ENCODE results near the gene MCTS1. TPM values are rescaled to one million over a fixed set of nuclear protein-coding genes. Genes with fewer than 3 reads are reported as not detected.
"Not testable (repeated sequence)": the region's sequence is repeated elsewhere in the genome, so short reads cannot be mapped to it uniquely, and the experiment has no call there.

Gene MCTS1, protein sequence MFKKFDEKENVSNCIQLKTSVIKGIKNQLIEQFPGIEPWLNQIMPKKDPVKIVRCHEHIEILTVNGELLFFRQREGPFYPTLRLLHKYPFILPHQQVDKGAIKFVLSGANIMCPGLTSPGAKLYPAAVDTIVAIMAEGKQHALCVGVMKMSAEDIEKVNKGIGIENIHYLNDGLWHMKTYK
- 10 to 100 TPM; 47.7 to 57.8 (median 57.4) TPM for polyA plus RNA-seq (ENCODE audit: insufficient read length in 3 of 3)
- long read RNA-seq, donor 1, transcript MCTS1-202 (6 exons, 1,018 nt) = major isoform, 37 of 74 reads
- long read RNA-seq, donor 1, partial matches to known transcripts = 0 of 74 reads
- long read RNA-seq, donor 1, other reads (novel, unspliced or antisense) = 37 of 74 reads
- long read RNA-seq, donor 2, transcript MCTS1-202 (6 exons, 1,018 nt) = major isoform, 48 of 91 reads
- long read RNA-seq, donor 2, partial matches to known transcripts = 0 of 91 reads
- long read RNA-seq, donor 2, other reads (novel, unspliced or antisense) = 42 of 91 reads
- long read RNA-seq, donor 3, transcript MCTS1-202 (6 exons, 1,018 nt) = major isoform, 33 of 38 reads
- long read RNA-seq, donor 3, partial matches to known transcripts = 0 of 38 reads
- long read RNA-seq, donor 3, other reads (novel, unspliced or antisense) = 0 of 38 reads
- long read RNA-seq, donor 4, transcript MCTS1-204 (2 exons, 398 nt) = minor isoform, 5 of 113 reads
- long read RNA-seq, donor 4, transcript MCTS1-202 (6 exons, 1,018 nt) = major isoform, 45 of 113 reads
- long read RNA-seq, donor 4, partial matches to known transcripts = 63 of 113 reads
- long read RNA-seq, donor 4, other reads (novel, unspliced or antisense) = 0 of 113 reads
- long read RNA-seq, donor 5, transcript MCTS1-202 (6 exons, 1,018 nt) = major isoform, 29 of 29 reads
- long read RNA-seq, donor 5, partial matches to known transcripts = 0 of 29 reads
- long read RNA-seq, donor 5, other reads (novel, unspliced or antisense) = 0 of 29 reads
- long read RNA-seq, donor 6, transcript MCTS1-202 (6 exons, 1,018 nt) = major isoform, 21 of 23 reads
- long read RNA-seq, donor 6, partial matches to known transcripts = 0 of 23 reads
- long read RNA-seq, donor 6, other reads (novel, unspliced or antisense) = 0 of 23 reads
- long read RNA-seq, donor 7, transcript MCTS1-202 (6 exons, 1,018 nt) = major isoform, 26 of 94 reads
- long read RNA-seq, donor 7, partial matches to known transcripts = 35 of 94 reads
- long read RNA-seq, donor 7, other reads (novel, unspliced or antisense) = 30 of 94 reads
- long read RNA-seq, donor 8, transcript MCTS1-202 (6 exons, 1,018 nt) = major isoform, 13 of 13 reads
- long read RNA-seq, donor 8, partial matches to known transcripts = 0 of 13 reads
- long read RNA-seq, donor 8, other reads (novel, unspliced or antisense) = 0 of 13 reads
- long read RNA-seq, donor 9, transcript MCTS1-202 (6 exons, 1,018 nt) = major isoform, 43 of 74 reads
- long read RNA-seq, donor 9, partial matches to known transcripts = 0 of 74 reads
- long read RNA-seq, donor 9, other reads (novel, unspliced or antisense) = 31 of 74 reads
- long read RNA-seq, donor 10, transcript MCTS1-202 (6 exons, 1,018 nt) = major isoform, 26 of 58 reads
- long read RNA-seq, donor 10, partial matches to known transcripts = 27 of 58 reads
- long read RNA-seq, donor 10, other reads (novel, unspliced or antisense) = 0 of 58 reads
- long read RNA-seq, donor 11, transcript MCTS1-202 (6 exons, 1,018 nt) = major isoform, 20 of 38 reads
- long read RNA-seq, donor 11, partial matches to known transcripts = 0 of 38 reads
- long read RNA-seq, donor 11, other reads (novel, unspliced or antisense) = 16 of 38 reads
- long read RNA-seq, donor 12, transcript MCTS1-202 (6 exons, 1,018 nt) = major isoform, 43 of 46 reads
- long read RNA-seq, donor 12, partial matches to known transcripts = 0 of 46 reads
- long read RNA-seq, donor 12, other reads (novel, unspliced or antisense) = 0 of 46 reads
- long read RNA-seq, donor 13, transcript MCTS1-202 (6 exons, 1,018 nt) = major isoform, 22 of 25 reads
- long read RNA-seq, donor 13, partial matches to known transcripts = 0 of 25 reads
- long read RNA-seq, donor 13, other reads (novel, unspliced or antisense) = 0 of 25 reads
- long read RNA-seq, donor 14, transcript MCTS1-202 (6 exons, 1,018 nt) = major isoform, 43 of 89 reads
- long read RNA-seq, donor 14, partial matches to known transcripts = 44 of 89 reads
- long read RNA-seq, donor 14, other reads (novel, unspliced or antisense) = 0 of 89 reads
- long read RNA-seq, donor 15, transcript MCTS1-202 (6 exons, 1,018 nt) = major isoform, 43 of 87 reads
- long read RNA-seq, donor 15, partial matches to known transcripts = 0 of 87 reads
- long read RNA-seq, donor 15, other reads (novel, unspliced or antisense) = 42 of 87 reads
- long read RNA-seq, donor 16, transcript MCTS1-202 (6 exons, 1,018 nt) = major isoform, 34 of 115 reads
- long read RNA-seq, donor 16, partial matches to known transcripts = 79 of 115 reads
- long read RNA-seq, donor 16, other reads (novel, unspliced or antisense) = 0 of 115 reads

DNA sequence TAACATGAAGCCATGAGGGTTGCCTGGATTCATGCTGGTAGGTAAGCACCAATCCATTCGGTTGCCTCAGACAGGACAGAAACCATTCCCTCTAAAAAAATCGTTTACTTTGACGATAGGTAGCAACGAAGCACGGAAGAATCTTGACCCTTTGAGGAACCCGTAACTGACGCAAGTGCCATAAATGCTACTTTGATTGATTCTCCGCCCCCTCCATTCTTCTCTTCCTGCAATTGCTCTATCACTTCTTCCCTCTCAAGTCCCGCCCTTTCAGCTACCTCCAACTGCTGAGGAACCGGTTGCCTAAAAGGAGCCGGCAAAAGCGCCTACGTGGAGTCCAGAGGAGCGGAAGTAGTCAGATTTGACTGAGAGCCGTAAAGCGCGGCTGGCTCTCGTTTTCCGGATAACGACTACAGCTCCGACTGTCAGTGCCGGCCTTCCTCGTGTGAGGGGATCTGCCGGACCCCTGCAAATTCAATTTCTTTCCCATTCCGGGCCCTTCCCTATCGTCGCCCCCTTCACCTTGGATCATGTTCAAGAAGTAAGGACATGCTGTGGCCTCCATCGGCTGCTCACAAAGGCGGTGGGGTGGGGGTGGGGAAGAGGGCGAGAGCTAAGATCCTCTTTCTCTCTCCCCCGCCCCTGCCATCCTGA lies at the start of gene MCTS1:
Gene MCTS1 (plus strand): TSS at position 395 of the 654 bp plus-strand sequence. CDS start 136 bp downstream, at position 531.
- peak; percentile 90 for DNase-seq

DNA sequence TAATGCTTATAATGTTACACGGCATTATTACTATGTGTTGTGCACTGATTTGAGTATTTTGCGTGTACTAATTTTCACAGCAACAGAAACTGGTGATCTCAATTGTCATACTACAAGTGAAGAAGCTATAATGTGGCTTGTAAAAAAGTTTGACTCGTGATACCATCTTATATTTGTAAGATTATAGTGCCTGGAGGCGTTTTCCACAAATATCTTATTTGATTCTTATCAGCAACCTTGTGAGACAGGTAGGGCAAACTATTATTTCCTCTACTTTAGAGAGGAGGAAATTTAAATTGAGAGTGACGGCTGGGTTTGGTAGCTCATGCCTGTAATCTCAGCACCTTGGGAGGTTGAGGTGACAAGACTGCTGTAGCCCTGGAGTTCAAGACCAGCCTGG lies 47.6 kb upstream of the MCTS1 start:
- no peak for DNase-seq

DNA sequence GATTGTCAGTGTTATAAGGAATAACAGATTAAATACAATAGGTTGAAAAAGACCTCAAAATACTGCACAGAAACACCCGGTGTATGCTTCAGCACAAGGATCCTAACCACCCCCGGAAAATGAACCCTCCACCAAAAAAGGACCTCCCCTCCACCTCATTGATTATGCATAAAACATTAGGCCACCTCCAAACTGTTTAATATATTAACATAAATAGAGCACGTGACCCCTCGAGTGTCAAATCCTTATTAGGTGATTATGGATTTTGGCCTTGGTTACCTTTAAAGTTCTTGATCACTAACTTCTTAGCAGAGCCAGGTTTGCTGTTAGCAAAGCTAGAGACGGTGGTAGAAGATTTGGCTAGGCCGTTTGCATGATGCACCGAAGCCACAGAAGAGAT lies 44.1 kb upstream of the MCTS1 start:
- no peak for DNase-seq

DNA sequence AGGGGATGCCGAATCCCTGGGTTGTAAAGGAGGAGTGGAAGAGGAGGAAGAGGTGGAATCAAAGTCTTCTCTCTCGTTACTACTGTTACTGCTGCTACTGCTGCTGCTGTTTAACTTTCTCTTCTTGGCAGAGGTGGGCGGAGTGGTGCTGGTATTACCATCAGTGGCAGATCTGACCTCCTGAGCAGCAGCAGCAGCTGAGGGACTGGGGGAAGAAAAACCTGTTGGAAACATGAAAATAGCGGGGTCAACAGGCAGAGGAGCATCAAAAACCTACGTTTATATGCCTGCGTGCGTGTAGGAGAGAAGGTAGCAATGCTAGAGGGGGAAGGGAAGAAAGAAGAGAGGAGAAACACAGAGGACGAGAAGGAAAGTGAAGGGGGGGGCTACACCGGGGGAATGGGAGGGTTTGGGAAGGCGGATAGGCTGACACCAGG lies 43.5 kb upstream of the MCTS1 start:
- no peak for DNase-seq

DNA sequence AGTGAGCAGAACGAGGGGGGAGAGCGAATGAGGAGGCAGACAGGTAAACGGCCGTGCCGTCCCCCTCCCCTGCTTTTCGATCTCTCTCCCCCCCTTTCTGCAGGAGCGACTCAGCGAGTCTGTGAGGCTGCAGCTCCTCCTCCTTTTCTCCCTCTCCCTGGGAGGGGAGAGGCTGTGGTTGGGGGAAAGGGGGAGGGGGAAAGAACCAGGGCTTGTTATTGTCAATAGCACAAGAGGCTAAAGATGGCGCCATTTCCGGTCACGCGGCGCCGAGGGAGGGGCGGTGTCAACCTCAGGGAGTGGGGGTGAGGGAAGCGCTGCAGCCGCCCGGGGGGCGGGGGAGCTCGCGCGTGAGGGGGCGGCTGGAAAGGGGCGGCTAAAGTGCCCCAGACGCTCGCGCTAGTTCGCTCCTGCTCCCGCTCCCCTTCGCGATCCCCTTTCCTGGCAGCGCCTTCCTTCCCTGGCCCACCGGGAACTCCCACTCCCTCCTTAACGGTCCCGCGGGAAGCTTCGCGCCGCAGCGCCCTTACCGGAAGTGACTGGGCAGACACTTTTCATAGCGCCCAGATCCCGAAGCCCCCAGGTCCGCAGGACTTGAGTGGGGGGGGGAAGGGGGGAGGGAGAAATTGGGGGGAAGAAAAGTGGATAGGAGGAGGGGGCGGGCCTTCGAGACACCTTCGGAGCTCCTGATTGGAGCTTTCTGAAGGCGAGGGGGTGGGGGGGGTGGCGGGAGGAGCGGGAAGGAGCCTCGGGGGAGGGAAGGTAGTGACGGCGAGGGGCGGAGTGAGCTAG lies 42.9 kb upstream of the MCTS1 start, which contains the start of gene CUL4B:
Gene CUL4B (minus strand): TSS at position 121 of the 792 bp plus-strand sequence. CDS start 324 bp downstream, outside the sequence.
- peak; percentile 93 for DNase-seq

DNA sequence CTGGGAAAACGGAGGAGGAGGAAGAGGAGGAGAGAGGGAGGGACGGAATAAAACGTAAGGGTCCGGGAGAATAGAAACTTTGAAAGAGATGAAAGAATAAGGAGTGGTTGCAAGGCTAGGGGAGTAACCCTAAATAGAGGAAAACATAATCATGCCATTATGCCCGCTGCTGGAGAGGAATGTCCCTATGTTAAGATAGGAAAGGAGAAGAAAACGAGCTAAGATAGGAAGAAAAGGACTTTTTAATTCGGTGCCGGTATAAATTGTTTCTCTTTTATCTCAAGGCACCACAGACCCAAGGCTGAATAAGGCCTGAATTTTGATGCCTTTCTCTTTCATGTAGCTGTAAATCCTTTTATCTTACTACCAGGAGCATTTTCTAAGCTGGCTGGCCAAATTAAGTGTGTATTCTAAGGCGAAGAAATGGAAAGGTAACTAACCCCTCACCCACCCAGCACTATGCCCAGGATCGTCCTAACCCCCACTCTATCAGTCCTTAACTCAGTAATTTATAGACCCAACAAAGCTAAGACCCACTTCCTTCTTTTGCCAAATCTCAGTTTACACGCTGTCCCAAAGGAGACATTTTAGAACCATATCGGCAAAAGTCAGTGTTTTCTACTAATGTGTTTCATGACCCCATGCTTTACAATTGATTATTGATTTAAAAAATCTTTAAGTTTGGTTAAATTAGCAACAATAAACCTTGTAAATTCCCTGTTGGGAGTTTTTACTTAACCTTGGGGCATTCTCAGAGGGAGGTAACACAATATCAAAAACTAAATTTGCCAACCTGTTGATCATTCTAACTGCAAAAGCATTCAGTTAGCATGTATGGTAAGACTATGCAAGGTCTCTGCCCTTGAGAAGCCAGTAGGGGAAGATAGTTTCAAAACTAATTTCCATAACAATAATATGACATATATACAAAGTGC lies 42.0 kb upstream of the MCTS1 start:
- DNase-seq = no peak

DNA sequence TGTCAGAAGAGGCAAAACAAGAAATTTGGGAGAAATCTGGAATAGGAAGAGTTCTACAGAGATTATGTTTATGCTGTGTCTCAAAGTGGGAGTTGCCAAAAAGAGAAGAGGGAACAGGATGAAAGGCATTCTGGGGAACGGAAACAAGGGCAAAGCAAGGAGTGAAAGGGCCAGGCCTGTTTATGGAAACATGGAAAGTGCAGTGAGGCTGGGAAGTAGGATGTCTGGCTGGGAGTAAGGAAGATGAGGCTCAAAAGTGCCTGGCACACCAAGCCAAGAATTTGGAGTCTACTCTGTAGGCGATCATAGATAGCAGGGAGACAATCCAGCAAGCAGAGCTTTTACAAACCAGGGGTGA lies 41.4 kb upstream of the MCTS1 start:
- DNase-seq = no peak

DNA sequence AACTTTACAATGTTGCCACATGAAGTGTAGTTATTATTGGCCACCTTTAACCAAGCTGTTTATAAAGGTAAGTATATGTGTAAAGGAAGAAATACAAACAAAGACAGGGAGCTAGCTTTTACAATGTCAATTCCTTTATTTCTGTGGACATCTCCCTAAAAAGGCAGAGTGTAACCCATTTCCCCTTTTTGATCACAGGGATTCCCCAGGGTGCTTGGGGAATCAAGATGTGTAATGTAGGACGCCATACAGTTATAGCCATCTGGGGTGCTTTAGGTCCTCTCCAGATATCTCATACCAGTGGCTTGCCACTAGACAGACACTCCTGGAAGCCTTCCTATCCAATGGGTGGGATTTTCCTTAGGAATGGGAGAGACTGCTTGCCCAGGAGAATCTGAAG lies 39.0 kb upstream of the MCTS1 start:
- no peak for DNase-seq

DNA sequence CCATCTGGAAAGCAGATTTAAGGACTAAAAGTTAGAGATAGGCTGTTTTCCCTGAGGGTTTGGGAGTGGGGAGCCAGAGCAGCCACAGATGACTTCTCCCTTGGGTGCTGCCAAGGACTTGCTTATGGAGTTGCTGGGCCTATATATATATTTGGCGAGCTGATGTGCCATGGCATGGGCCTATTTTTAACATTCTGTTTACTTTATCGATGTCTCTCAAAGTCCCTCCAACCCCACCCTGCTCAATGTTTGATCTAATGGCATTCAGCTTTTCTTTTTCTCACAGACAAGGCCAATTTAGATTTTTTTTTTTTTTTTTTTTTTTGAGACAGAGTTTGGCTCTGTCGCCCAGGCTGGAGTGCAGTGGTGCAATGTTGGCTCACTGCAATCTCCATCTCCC lies 37.1 kb upstream of the MCTS1 start:
- DNase-seq = no peak

DNA sequence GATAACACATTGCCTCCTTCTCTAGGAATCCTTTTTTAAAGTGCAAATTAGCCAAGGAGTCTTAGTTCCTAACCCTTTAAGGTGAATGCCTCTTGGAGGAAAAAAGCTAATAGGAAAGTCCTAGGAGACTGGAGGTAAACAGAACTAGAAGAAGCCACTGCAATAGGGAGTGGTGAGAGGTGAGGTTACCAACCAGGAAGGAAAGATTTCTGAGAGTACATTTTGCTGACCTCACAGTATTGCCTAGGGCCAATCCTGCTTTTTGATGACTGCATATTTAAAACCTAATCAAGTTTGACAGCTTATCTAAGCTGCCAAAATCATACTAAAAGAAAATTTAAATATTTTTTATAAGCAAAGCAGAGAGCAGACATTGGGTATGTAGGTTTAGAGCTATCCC lies 35.9 kb upstream of the MCTS1 start:
- no peak for DNase-seq

DNA sequence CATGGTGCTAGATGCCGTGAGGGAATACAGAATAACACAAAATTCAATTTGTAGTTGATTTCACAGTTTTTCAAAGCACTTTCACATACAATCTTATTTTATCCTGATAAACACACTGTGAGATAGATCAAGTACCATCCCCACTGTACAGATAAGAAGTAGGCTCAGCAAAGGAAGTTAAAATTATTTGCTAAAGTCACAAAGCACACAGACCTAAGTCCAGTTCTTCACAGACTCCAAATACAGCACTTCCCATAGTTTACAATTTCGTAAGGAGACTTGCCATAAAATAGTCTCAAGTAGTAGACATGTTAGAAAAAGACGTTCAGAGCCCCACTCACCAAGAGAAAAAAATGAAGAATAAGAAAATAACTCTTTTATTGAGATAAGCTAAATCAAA lies 35.3 kb upstream of the MCTS1 start:
- DNase-seq = no peak

DNA sequence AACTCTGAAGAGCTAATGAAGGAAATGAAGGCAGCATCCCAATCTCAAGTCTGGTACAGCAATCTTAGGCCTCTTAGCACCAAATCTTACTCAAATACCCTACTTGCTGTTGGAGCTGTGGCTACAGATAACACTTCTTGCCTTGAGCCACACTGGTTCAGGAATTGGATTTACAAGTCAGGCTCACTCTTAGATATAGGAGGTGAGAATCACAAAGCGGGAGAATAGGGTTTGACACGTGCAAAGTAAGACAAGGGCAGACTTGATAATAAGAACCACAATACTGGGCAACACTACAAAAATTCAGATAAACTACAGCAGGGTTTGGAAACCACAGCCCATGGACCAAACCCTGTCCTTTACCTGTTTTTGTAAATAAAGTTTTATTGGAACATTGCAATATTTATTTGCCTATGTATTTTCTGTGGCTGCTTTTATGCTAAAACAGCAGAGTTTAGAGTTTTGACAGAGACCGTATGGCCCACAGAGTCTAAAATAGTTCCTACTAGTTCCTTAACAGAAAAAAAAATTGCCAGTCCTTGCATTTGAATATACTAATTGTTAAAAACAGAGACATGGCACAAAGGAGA lies 33.8 kb upstream of the MCTS1 start:
- DNase-seq = no peak

DNA sequence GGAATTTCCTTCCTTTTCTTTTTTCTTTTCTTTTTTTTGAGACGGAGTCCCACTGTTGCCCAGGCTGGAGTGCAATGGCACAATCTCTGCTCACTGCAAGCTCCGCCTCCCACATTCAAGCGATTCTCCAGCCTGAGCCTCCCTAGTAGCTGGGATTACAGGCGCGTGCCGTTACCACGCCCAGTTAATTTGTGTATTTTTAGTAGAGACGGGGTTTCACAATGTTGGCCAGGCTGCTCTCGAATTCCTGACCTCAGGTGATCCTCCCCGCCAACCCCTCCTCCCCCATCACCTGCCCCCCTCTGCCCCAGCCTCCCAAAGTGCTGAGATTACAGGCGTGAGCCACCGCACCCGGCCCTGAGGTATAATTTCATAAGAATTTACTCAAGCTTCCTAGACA lies 30.1 kb upstream of the MCTS1 start:
- not testable (repeated sequence) for DNase-seq

DNA sequence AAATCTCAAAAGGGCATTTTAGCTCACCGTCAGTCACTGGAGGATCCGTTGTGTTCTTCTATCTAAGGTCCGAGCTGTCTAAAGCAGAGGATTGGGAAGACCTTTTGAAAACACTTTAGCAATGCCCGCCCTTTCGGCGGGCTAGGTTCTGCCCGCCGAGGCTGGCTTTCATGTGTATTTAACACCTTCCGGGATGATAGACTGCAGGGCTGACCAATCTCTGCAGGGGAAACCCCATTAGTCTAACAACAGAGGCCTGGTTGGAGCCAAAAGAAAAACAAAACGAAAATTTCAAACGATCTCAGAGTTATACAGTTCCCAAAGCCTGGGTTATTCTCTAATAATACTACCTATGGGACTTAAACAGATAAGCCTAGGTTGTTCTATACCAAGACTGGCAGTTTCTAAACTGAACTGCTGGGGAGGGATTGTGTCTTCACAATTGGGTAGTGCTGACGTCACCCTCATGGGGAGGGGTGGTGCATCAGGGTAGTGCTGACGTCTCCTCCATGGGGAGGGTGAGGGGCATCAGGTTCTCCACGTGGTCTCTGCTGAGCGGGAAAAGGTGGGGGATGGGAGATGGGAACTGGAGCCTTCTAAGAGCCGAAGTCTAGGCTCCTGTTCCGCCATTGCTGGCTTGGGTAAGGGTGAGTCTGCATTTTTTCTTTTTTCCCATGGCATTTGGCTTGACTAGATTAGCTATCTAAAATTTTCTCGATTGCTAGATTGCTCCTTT lies 28.4 kb upstream of the MCTS1 start:
- DNase-seq = no peak

DNA sequence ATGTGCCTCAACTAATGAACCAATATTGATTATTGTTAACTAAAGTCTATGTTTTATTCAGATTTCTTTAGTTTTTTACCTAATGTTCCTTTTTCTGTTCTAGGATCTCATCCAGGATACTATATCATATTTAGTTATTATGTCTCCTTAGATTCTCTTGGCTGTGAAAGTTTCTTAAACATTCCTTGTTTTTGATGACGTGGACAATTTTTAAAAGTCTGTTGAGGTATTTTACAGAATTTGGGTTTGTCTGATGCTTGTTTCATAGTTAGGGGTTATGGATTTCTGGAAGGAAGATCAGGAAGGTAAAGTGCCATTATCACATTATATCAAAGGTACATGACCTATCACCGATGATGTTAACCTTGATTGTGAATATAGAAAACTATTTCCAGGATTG lies 18.2 kb upstream of the MCTS1 start:
- DNase-seq = no peak
